Prostate gland (tissue), 2 donors: ENCODE results near the gene TEKT2.

Source experiments
- POLR2A ChIP-seq: fragments of 450-650 bp; IDR thresholded peaks from one replicate; pipeline ENCODE4 v1.6.1; 2016; ENCODE audit warnings: antibody characterized with exemption, mild to moderate bottlenecking
- TF ChIP-seq, protein P1 (sequence below), 4 experiments: fragments of 200-600 bp in 2 of 4; fragments of 450-650 bp in 2 of 4; sonication (generic) in 2 of 4; IDR thresholded peaks; 1 replicate in 3 of 4; 2 replicates in 1 of 4; pipeline ENCODE4 v1.5.1; 2016 to 2019; ENCODE audit warnings: antibody characterized with exemption in 4 of 4, mild to moderate bottlenecking in 2 of 4, moderate library complexity in 2 of 4

DNA sequence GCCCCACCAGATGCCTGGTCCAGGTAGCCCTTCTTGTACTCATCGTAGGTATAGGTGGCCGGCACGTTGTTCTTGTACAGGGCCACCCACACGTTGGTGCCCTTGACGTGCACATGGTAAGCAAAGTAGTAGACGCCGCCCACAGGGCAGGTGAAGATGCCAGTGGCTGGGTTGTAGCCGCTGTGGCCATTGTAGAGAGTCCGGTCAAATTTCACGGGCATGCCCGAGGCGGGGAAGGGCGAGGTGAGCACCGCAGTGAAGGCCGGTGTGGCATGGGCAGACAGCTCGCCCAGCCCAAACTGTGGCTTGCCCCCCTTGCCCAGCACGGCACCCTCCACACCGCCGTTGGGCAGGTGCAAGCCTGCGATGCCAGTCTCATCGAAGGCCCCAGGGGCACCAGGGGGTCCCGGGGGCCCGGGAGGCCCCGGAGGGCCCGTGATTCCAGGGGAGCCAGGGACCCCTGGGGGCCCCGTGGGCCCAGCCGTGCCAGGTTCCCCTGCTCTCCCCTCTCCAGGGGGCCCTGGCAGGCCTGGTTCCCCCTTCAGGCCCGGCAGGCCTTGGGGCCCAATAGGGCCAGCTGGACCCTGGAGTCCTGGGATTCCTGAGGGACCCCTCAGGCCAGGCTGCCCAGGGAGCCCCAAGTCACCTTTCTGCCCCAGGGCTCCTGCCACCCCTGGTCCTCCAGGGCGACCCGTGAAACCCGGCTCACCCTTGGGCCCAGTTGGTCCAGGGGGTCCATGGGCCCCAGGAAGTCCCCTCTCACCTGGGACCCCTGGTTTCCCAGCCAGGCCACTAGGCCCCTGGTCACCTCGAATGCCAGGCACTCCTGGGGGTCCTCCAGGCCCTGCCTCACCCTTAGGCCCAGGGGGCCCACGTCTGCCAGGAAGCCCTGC is 14.0 kb downstream of the TEKT2 start:
- TF ChIP-seq, protein P1, sequence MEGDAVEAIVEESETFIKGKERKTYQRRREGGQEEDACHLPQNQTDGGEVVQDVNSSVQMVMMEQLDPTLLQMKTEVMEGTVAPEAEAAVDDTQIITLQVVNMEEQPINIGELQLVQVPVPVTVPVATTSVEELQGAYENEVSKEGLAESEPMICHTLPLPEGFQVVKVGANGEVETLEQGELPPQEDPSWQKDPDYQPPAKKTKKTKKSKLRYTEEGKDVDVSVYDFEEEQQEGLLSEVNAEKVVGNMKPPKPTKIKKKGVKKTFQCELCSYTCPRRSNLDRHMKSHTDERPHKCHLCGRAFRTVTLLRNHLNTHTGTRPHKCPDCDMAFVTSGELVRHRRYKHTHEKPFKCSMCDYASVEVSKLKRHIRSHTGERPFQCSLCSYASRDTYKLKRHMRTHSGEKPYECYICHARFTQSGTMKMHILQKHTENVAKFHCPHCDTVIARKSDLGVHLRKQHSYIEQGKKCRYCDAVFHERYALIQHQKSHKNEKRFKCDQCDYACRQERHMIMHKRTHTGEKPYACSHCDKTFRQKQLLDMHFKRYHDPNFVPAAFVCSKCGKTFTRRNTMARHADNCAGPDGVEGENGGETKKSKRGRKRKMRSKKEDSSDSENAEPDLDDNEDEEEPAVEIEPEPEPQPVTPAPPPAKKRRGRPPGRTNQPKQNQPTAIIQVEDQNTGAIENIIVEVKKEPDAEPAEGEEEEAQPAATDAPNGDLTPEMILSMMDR (IDR thresholded peaks at IDR 0.05), result no peak
- no peak for TF ChIP-seq POLR2A
